Uterus (tissue), 2 donors: Measurements from ENCODE around the gene PDCL3.

Experiments
- CTCF ChIP-seq, 4 experiments: fragments of 200-600 bp in 2 of 4; fragments of 450-650 bp in 2 of 4; sonication (generic) in 2 of 4; IDR thresholded peaks; one replicate each; pipeline ENCODE4 v1.5.1; 2016 to 2019; ENCODE audit warnings: antibody characterized with exemption in 4 of 4, mild to moderate bottlenecking in 2 of 4, moderate library complexity in 1 of 4
- POLR2A ChIP-seq, 2 donors: fragments of 450-650 bp; IDR thresholded peaks; one replicate each; pipeline ENCODE4 v1.6.1; 2016; ENCODE audit warnings: antibody characterized with exemption in 2 of 2, mild to moderate bottlenecking in 1 of 2, moderate library complexity in 1 of 2

DNA sequence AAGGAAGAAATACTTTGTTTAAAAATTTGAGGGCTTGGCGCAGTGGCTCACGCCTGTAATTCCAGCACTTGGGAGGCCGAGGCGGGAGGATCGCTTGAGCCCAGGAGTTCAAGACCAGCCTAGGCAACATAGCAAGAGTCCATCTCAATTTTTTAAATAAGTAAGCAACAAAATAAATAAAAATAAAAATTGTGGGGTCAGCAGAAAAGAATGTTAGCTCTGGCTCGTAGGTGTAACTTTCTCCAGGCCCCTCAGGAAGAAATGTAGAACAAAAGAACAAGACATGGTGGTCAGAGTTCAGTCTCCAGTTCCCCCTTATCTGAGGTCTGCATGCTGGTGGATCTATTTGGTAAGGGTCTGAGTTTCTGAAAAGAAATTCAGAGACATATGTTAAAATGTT is 20.4 kb upstream of the PDCL3 start:
- TF ChIP-seq CTCF (IDR thresholded peaks at IDR 0.05) (no peak), POLR2A (IDR thresholded peaks at IDR 0.05) (no peak)
